Astrocyte of the cerebellum (primary cell): ENCODE data around the gene PGBD5.
"Not testable (repeated sequence)": the region's sequence is repeated elsewhere in the genome, so short reads cannot be mapped to it uniquely, and the experiment has no call there.

Experiments used
- DNase-seq: peaks from one replicate; pipeline ENCODE4 v3.0.0-alpha.2; 2011; ENCODE audit warnings: low read depth
- H3K4me3 ChIP-seq: 2 replicates; pipeline ENCODE4 v1.5.1; 2011; ENCODE audit warnings: mild to moderate bottlenecking, low read depth, low read length, moderate library complexity
- in situ Hi-C: cut with HindIII; loops from 2 replicates; pipeline ENCODE4 v1.10.0; 2017; ENCODE audit warnings: low sequenced_read_pairs
- TF ChIP-seq, protein P1 (sequence below): IDR thresholded peaks from 2 replicates; pipeline ENCODE4 v1.5.1; 2012; ENCODE audit warnings: low read length, low read depth, moderate library complexity, mild to moderate bottlenecking; ENCODE audit errors: missing control alignments

PGBD5 gene

DNA sequence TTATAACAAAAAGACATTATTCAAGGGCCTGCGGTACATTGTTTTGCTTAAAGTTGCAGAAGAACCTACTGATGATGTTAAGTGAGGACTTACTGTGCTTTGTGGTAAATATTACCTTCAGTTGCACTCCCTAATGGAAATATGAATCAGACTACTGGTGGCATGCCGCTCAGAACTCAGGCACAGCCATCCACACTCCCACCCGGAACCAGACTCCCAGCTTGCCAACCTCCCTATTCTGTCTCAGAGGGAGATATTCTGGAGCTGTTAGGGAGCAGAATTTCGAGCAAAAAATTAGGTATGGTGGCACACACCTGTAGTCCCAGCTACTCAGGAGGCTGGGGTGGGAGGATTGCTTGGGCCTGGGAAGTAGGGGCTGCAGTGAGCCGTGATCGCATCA lies 13.1 kb downstream of the PGBD5 start:
- DNase-seq = no peak
- TF ChIP-seq, protein P1, sequence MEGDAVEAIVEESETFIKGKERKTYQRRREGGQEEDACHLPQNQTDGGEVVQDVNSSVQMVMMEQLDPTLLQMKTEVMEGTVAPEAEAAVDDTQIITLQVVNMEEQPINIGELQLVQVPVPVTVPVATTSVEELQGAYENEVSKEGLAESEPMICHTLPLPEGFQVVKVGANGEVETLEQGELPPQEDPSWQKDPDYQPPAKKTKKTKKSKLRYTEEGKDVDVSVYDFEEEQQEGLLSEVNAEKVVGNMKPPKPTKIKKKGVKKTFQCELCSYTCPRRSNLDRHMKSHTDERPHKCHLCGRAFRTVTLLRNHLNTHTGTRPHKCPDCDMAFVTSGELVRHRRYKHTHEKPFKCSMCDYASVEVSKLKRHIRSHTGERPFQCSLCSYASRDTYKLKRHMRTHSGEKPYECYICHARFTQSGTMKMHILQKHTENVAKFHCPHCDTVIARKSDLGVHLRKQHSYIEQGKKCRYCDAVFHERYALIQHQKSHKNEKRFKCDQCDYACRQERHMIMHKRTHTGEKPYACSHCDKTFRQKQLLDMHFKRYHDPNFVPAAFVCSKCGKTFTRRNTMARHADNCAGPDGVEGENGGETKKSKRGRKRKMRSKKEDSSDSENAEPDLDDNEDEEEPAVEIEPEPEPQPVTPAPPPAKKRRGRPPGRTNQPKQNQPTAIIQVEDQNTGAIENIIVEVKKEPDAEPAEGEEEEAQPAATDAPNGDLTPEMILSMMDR = no peak
- in situ Hi-C loops = no loop called here

DNA sequence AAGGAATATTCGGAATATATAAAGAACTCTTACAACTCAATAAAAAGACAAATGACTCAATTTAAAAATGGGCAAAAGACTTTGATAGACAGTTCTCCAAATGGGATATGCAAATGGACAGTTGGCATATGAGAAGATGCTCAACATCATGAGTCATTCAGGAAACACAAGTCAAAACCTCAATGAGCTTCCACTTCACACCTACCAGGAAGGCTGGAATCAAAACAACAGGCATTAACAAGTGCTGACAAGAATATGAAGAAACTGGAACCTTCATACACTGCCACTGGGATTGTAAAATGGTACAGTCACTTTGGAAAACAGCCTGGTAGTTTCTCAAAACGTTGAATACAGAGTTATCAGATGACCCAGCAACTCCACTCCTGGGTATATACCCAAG lies 17.2 kb downstream of the PGBD5 start:
- in situ Hi-C loops = no loop called here
- no peak overlapping the region for H3K4me3 ChIP-seq
- TF ChIP-seq, protein P1 = no peak
- no peak for DNase-seq

More for the DNA sequence above, 13.1 kb downstream of the PGBD5 start:
- no peak overlapping the region for H3K4me3 ChIP-seq

DNA sequence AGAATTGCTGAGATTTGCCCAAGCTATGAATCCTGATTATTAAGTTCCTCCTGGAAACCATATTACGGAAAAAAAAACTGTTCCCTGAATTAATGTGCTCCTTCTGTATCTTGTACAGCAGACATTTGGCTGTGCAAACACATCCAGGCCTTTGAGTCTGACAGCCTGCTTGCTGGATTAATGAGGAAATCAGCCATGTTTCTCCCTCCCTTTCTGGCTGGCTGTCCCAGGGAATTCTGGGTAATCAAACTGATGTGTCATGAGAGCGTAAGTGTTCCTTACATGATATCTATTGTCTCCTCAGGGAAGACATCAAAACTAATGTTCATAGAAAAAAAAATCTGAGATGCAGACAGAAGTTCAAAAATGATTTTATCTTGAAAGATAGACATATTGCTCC lies 18.8 kb downstream of the PGBD5 start:
- H3K4me3 ChIP-seq = no peak overlapping the region
- no peak for DNase-seq
- TF ChIP-seq, protein P1 = no peak
- in situ Hi-C loops = no loop called here

DNA sequence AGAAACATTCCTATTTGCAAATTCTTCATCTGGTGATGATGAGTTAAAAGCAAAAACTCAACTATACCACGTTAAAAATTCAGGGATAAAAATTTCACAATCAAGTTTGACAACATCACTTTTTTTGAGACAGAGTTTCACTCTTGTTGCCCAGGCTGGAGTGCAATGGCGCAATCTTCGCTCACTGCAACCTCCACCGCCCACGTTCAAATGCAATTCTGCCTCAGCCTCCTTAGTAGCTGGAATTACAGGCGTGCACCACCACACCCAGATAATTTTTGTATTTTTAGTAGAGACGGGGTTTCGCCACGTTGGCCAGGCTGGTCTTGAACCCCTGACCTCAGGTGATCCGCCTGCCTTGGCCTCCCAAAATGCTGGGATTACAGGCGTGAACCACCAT lies 19.4 kb downstream of the PGBD5 start:
- DNase-seq, in situ Hi-C loops, H3K4me3 ChIP-seq: not testable (repeated sequence)

DNA sequence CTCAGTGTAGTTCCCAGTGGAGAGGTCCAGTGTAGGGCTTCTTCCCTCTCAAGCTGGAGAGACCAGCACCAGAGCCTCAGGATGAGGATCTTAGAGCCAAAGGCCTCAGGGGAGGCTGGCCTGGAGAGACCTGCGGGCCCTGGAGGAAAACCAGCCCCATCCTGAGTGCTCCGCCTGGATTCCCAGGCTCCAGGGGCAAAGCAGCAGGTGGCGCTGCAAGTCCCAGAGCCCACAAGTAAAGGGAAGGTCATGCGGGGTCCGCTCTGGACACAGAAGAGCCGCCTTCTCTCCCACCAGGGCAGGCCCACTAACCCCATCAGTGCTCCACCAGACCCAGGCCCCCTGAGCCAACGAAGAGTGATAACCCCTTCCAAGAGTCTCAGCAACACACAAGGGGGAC lies 22.7 kb downstream of the PGBD5 start:
- in situ Hi-C loops = no loop called here
- no peak for DNase-seq
- TF ChIP-seq, protein P1 = no peak
- no peak overlapping the region for H3K4me3 ChIP-seq

DNA sequence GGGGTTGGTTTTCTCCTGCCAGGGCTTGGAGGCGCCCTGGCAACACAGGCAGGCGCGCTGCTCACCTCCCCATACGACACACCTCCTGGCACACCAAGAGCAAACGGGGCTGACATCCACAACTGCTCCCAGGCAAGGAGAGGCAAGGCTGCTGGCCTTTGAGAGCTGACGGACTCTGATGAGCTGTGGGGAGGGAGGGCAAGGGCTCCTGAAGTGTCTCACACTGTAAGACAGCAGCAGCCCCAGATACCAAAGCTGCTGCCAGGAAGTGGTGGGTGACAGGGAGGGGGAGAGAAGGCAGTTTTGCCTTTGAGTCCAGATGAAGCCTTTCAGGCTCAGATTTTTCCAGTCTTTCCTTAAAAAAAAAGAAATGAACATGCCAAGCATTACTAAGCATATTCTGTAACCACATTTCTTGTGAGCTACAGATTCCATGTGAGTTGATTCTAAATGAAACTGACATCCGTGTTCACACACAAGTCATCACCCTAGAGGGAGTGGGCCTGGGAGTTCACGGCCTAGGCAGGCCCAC lies 24.3 kb downstream of the PGBD5 start:
- TF ChIP-seq, protein P1 = no peak
- no peak overlapping the region for H3K4me3 ChIP-seq
- DNase-seq = no peak
- in situ Hi-C loops = no loop called here

DNA sequence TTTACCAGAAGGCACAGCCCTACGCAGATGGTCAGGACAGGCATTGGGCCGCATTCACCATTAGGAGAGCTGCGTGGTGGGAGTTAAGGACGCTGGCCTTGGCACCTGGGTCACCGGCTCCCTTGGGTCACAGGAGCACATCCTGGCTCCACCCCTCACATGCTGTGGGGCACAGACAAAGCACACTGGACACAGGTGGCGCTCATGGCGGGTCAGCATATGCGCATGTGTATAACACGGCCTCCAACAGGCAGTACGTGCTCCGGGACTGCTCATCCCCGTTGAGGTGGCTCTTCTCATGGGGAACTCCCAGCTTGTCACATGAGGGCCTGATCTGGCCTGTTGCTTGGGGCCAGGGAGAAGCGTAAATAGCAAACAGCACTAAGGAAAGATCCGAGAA lies 25.0 kb downstream of the PGBD5 start:
- no peak overlapping the region for H3K4me3 ChIP-seq
- DNase-seq = no peak
- TF ChIP-seq, protein P1 = no peak
- in situ Hi-C loops = no loop called here
